ENCODE results near the gene CPZ. TPM values are rescaled to one million over a fixed set of nuclear protein-coding genes. Genes with fewer than 3 reads are reported as not detected.
"Not testable (repeated sequence)": the region's sequence is repeated elsewhere in the genome, so short reads cannot be mapped to it uniquely, and the experiment has no call there.

The CPZ gene
- total RNA-seq, 2 experiments from 2014 or later: 0.21 to 0.23 TPM

GRCh38 chr4:8651661-8652180 is 59.2 kb downstream of the CPZ start:
- CTCF ChIA-PET: interaction anchor here (0.7 kb wide), 1 partner anchor 264 kb away, joined by 3 read pairs; no protein-coding TSS in a partner anchor
- peaks cover 4% of the 10 kb centered on the region for H3K9me3 Mint-ChIP-seq (ENCODE audit: insufficient read depth)

GRCh38 chr4:8652181-8653078 is 59.9 kb downstream of the CPZ start:
- ChIA-PET CTCF (interaction anchor here (0.7 kb wide), 1 partner anchor 263 kb away, joined by 3 read pairs; no protein-coding TSS in a partner anchor), POLR2A (no interaction called here)
- ATAC-seq: no peak
- H3K9me3 Mint-ChIP-seq (ENCODE audit: insufficient read depth): peaks cover 4% of the 10 kb centered on the region
- no peaks in the 10 kb centered on the region for H3K36me3 Mint-ChIP-seq (ENCODE audit: low read depth)
- DNase-seq: no peak
- no peaks in the 10 kb centered on the region for H3K4me1 Mint-ChIP-seq (ENCODE audit: low read depth)
- H3K27me3 Mint-ChIP-seq (ENCODE audit: low read depth): no peaks in the 10 kb centered on the region
- H3K27ac Mint-ChIP-seq: no peak overlapping the region
- no peak overlapping the region for H3K4me3 Mint-ChIP-seq

More at GRCh38 chr4:8651661-8652180, 59.2 kb downstream of the CPZ start:
- Mint-ChIP-seq H3K4me1 (ENCODE audit: low read depth) (no peaks in the 10 kb centered on the region), H3K27me3 (ENCODE audit: low read depth) (no peaks in the 10 kb centered on the region), H3K27ac (no peak overlapping the region), H3K4me3 (no peak overlapping the region), H3K36me3 (ENCODE audit: low read depth) (no peaks in the 10 kb centered on the region)
- POLR2A ChIA-PET: no interaction called here
- ATAC-seq (no peak), DNase-seq (no peak)

- H3K36me3 Mint-ChIP-seq (ENCODE audit: low read depth): no peaks in the 10 kb centered on the region
- POLR2A ChIA-PET: no interaction called here
Measured at GRCh38 chr4:8653326-8654000, 60.9 kb downstream of the CPZ start.

GRCh38 chr4:8654139-8654538 is 61.6 kb downstream of the CPZ start:
- H3K4me1 Mint-ChIP-seq (ENCODE audit: low read depth); H3K27me3 Mint-ChIP-seq (ENCODE audit: low read depth); DNase-seq; H3K9me3 Mint-ChIP-seq (ENCODE audit: insufficient read depth); ATAC-seq; CTCF ChIA-PET; H3K27ac Mint-ChIP-seq; H3K36me3 Mint-ChIP-seq (ENCODE audit: low read depth); H3K4me3 Mint-ChIP-seq; POLR2A ChIA-PET: not testable (repeated sequence)

More at GRCh38 chr4:8653326-8654000, 60.9 kb downstream of the CPZ start:
- Mint-ChIP-seq H3K4me3 (no peak overlapping the region), H3K27ac (no peak overlapping the region), H3K4me1 (ENCODE audit: low read depth) (no peaks in the 10 kb centered on the region), H3K27me3 (ENCODE audit: low read depth) (no peaks in the 10 kb centered on the region), H3K9me3 (ENCODE audit: insufficient read depth) (peaks cover 4% of the 10 kb centered on the region)
- CTCF ChIA-PET: no interaction called here
- no peak for ATAC-seq
- no peak for DNase-seq

- H3K9me3 Mint-ChIP-seq (ENCODE audit: insufficient read depth): peaks cover 4% of the 10 kb centered on the region
- ChIA-PET POLR2A (no interaction called here), CTCF (no interaction called here)
Measured at GRCh38 chr4:8655411-8656184, 63.0 kb downstream of the CPZ start.

GRCh38 chr4:8656185-8656517 is 63.6 kb downstream of the CPZ start:
- ChIA-PET CTCF (no interaction called here), POLR2A (no interaction called here)
- Mint-ChIP-seq H3K27me3 (ENCODE audit: low read depth) (no peaks in the 10 kb centered on the region), H3K27ac (no peak overlapping the region), H3K36me3 (ENCODE audit: low read depth) (no peaks in the 10 kb centered on the region), H3K4me1 (ENCODE audit: low read depth) (no peaks in the 10 kb centered on the region), H3K9me3 (ENCODE audit: insufficient read depth) (peaks cover 4% of the 10 kb centered on the region), H3K4me3 (no peak overlapping the region)
- DNase-seq: no peak
- no peak for ATAC-seq

More at GRCh38 chr4:8655411-8656184, 63.0 kb downstream of the CPZ start:
- no peaks in the 10 kb centered on the region for H3K27me3 Mint-ChIP-seq (ENCODE audit: low read depth)
- H3K4me1 Mint-ChIP-seq (ENCODE audit: low read depth): no peaks in the 10 kb centered on the region
- H3K36me3 Mint-ChIP-seq (ENCODE audit: low read depth): no peaks in the 10 kb centered on the region
- DNase-seq (no peak), ATAC-seq (no peak)
- no peak overlapping the region for H3K4me3 Mint-ChIP-seq
- H3K27ac Mint-ChIP-seq: no peak overlapping the region

- Mint-ChIP-seq H3K27me3 (ENCODE audit: low read depth) (no peaks in the 10 kb centered on the region), H3K4me3 (no peak overlapping the region), H3K36me3 (ENCODE audit: low read depth) (no peaks in the 10 kb centered on the region), H3K4me1 (ENCODE audit: low read depth) (no peaks in the 10 kb centered on the region), H3K27ac (no peak overlapping the region), H3K9me3 (ENCODE audit: insufficient read depth) (peaks cover 4% of the 10 kb centered on the region)
- CTCF ChIA-PET: no interaction called here
- DNase-seq (no peak), ATAC-seq (no peak)
- POLR2A ChIA-PET: no interaction called here
Measured at GRCh38 chr4:8656711-8657380, 64.3 kb downstream of the CPZ start.

GRCh38 chr4:8657381-8658088 is 65.0 kb downstream of the CPZ start:
- Mint-ChIP-seq H3K36me3 (ENCODE audit: low read depth) (no peaks in the 10 kb centered on the region), H3K4me1 (ENCODE audit: low read depth) (no peaks in the 10 kb centered on the region), H3K9me3 (ENCODE audit: insufficient read depth) (peaks cover 4% of the 10 kb centered on the region), H3K4me3 (no peak overlapping the region), H3K27me3 (ENCODE audit: low read depth) (no peaks in the 10 kb centered on the region), H3K27ac (no peak overlapping the region)
- ATAC-seq (no peak), DNase-seq (no peak)
- ChIA-PET POLR2A (no interaction called here), CTCF (no interaction called here)

GRCh38 chr4:8662776-8663175 is 70.2 kb downstream of the CPZ start:
- no peak for DNase-seq
- CTCF ChIA-PET: interaction anchor here (0.6 kb wide), 1 partner anchor 46 kb away, joined by 3 read pairs; no protein-coding TSS in a partner anchor
- Mint-ChIP-seq H3K4me3 (no peak overlapping the region), H3K27me3 (ENCODE audit: low read depth) (no peaks in the 10 kb centered on the region), H3K9me3 (ENCODE audit: insufficient read depth) (no peaks in the 10 kb centered on the region), H3K27ac (no peak overlapping the region), H3K4me1 (ENCODE audit: low read depth) (no peaks in the 10 kb centered on the region), H3K36me3 (ENCODE audit: low read depth) (no peaks in the 10 kb centered on the region)
- POLR2A ChIA-PET: no interaction called here
- ATAC-seq: no peak

GRCh38 chr4:8664031-8664805 is 71.7 kb downstream of the CPZ start:
- Mint-ChIP-seq H3K4me1 (ENCODE audit: low read depth) (no peaks in the 10 kb centered on the region), H3K4me3 (no peak overlapping the region), H3K9me3 (ENCODE audit: insufficient read depth) (no peaks in the 10 kb centered on the region), H3K27ac (no peak overlapping the region), H3K27me3 (ENCODE audit: low read depth) (peaks cover 3% of the 10 kb centered on the region), H3K36me3 (ENCODE audit: low read depth) (no peaks in the 10 kb centered on the region)
- DNase-seq: no peak
- ChIA-PET CTCF (no interaction called here), POLR2A (no interaction called here)
- no peak for ATAC-seq

Measured in activated CD8-positive, alpha-beta T cell treated with anti-CD3 and anti-CD28 coated beads, Interleukin-2, amount 10 ng/mL, durations not matched to agents 7 days and 5 days (primary cell).